Prostate gland (tissue), 2 donors: ENCODE data around the gene CROCC2. TPM values are rescaled to one million over a fixed set of nuclear protein-coding genes. Genes with fewer than 3 reads are reported as not detected.

ENCODE experiments used
- DNase-seq: peaks from one replicate; pipeline ENCODE4 v3.0.0-alpha.2; 2019; ENCODE audit warnings: low spot score
- H3K27ac ChIP-seq, 2 donors: fragments of 200-600 bp; sonication (generic); 2 replicates each; pipeline ENCODE4 v1.5.1; 2017 to 2019
- H3K27me3 ChIP-seq: fragments of 200-600 bp; sonication (generic); replicated peaks from 2 replicates; pipeline ENCODE4 v1.5.1; 2019; ENCODE audit not compliant: insufficient read depth
- H3K36me3 ChIP-seq, 2 donors: fragments of 200-600 bp; sonication (generic); 1 replicate in 1 of 2; 2 replicates in 1 of 2; pipeline versions ENCODE4 v1.5.1 to v1.8.1; 2017 to 2019
- H3K4me1 ChIP-seq: fragments of 200-600 bp; sonication (generic); replicated peaks from 2 replicates; pipeline ENCODE4 v1.5.1; 2019
- H3K4me3 ChIP-seq, 2 donors: fragments of 200-600 bp; sonication (generic); 2 replicates each; pipeline ENCODE4 v1.5.1; 2017 to 2019
- H3K9me3 ChIP-seq: fragments of 200-600 bp; sonication (generic); 2 replicates; pipeline ENCODE4 v1.5.1; 2017
- POLR2A ChIP-seq: fragments of 450-650 bp; IDR thresholded peaks from one replicate; pipeline ENCODE4 v1.6.1; 2016; ENCODE audit warnings: antibody characterized with exemption, mild to moderate bottlenecking
- POLR2AphosphoS5 ChIP-seq: sonication (generic); formaldehyde crosslinking; IDR thresholded peaks from one replicate; pipeline ENCODE4 v1.6.1; 2017; ENCODE audit warnings: antibody characterized with exemption
- WGBS: methylation state at CpG from one replicate; pipeline ENCODE4 v1.1.5; 2018; 5-methylcytosine and 5-hydroxymethylcytosine counted together
- intact Hi-C: fragments of 100-400 bp; cut with DNase I; formaldehyde crosslinking; loops from one replicate; pipeline ENCODE4 v1.14.2; 2022
- total RNA-seq, 2 donors: library from RNA; depleted of rRNA; stranded (reverse); fragments of >200 nt; gene quantifications; one replicate each; pipeline ENCODE4 v1.1.0, GENCODE V29; 2016
- TF ChIP-seq, protein P1 (sequence below), 4 experiments: fragments of 200-600 bp in 2 of 4; fragments of 450-650 bp in 2 of 4; sonication (generic) in 2 of 4; IDR thresholded peaks; 1 replicate in 3 of 4; 2 replicates in 1 of 4; pipeline ENCODE4 v1.5.1; 2016 to 2019; ENCODE audit warnings: antibody characterized with exemption in 4 of 4, mild to moderate bottlenecking in 2 of 4, moderate library complexity in 2 of 4

The CROCC2 gene
- total RNA-seq, 2 donors from 2014 or later = 0.23 TPM; not detected in 1

DNA sequence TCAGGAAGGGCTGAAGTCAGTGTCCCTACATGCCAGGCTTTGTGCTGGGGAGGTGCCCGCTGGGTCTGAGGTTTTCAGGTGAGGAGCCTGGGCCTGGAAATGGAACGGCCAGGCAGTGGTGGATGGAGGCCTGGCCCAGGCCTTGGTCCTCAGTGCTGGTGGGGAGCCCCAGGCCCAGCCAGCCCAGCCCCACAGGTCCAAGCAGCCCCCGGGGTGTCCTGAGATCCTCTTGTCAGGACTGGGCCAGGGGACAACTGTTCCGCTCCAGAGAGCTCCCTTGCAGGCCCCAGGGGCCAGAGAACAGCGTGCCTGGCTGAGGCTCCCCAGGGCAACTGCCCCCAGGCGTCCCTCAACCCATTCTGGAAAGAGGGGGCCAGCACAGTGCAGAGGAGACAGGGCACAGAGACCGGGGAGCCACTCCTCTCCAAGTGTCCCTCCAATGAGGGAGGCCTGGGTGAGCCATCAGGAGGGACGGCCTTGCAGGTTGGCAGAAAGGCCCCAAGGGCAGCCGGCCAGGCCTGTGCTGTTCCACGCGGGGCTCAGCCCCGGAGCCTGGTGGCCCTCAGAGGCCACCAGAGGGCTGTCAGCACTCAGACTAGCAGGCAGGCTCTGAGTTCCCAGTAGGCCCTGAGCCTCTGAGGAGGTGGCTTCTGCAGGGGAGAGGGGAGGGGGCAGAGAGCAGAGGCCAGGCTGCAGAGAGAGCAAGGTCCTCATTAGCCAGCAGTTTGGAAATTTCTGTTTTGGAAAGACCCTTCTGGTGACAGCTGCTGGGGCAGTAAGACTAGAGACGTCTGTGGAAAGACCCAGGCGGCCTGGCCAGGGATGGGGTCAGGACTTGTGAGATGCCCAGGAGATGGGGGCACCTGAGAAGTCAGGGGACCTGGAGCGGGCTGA, 62.8 kb downstream of the CROCC2 start:
- H3K36me3 ChIP-seq = no peaks in the 10 kb centered on the region
- H3K9me3 ChIP-seq = no peaks in the 10 kb centered on the region
- no peaks in the 10 kb centered on the region for H3K4me1 ChIP-seq
- intact Hi-C loops = no loop called here
- no peak overlapping the region for H3K27ac ChIP-seq
- DNase-seq = no peak
- H3K4me3 ChIP-seq = no peak overlapping the region
- H3K27me3 ChIP-seq = no peaks in the 10 kb centered on the region
- TF ChIP-seq, protein P1, sequence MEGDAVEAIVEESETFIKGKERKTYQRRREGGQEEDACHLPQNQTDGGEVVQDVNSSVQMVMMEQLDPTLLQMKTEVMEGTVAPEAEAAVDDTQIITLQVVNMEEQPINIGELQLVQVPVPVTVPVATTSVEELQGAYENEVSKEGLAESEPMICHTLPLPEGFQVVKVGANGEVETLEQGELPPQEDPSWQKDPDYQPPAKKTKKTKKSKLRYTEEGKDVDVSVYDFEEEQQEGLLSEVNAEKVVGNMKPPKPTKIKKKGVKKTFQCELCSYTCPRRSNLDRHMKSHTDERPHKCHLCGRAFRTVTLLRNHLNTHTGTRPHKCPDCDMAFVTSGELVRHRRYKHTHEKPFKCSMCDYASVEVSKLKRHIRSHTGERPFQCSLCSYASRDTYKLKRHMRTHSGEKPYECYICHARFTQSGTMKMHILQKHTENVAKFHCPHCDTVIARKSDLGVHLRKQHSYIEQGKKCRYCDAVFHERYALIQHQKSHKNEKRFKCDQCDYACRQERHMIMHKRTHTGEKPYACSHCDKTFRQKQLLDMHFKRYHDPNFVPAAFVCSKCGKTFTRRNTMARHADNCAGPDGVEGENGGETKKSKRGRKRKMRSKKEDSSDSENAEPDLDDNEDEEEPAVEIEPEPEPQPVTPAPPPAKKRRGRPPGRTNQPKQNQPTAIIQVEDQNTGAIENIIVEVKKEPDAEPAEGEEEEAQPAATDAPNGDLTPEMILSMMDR (IDR thresholded peaks at IDR 0.05) = no peak
- TF ChIP-seq POLR2AphosphoS5 = no peak
- TF ChIP-seq POLR2A = no peak
- WGBS = 64% methylated on average over 15 of the region's 15 CpGs

DNA sequence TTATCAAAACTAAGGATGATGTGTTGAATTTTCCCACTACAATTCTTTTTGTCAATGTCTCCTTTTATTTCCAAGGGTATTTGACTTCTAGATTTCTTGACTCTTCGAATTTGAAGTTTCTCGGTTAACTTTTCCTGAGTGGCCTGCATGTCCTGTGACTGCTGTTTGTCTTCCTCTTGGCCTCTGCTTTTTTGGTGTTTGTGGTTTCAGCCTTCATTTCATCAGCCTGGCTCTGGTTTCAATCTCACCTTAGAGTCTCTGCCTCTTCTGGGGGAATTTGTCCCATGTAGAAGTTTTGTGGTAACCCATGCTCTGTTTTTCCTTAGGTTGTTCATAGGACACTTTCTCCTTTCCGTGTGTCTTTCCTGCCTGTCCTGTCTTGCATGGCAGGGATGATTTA, 64.0 kb downstream of the CROCC2 start:
- Histone ChIP-seq H3K4me3 (no peak overlapping the region), H3K27ac (no peak overlapping the region), H3K4me1 (no peaks in the 10 kb centered on the region), H3K9me3 (no peaks in the 10 kb centered on the region), H3K27me3 (no peaks in the 10 kb centered on the region), H3K36me3 (no peaks in the 10 kb centered on the region)
- 83% methylated on average over 3 of the region's 3 CpGs for WGBS
- TF ChIP-seq, protein P1 (IDR thresholded peaks at IDR 0.05) = no peak
- TF ChIP-seq POLR2A (no peak), POLR2AphosphoS5 (no peak)
- intact Hi-C loops = no loop called here
- no peak for DNase-seq

DNA sequence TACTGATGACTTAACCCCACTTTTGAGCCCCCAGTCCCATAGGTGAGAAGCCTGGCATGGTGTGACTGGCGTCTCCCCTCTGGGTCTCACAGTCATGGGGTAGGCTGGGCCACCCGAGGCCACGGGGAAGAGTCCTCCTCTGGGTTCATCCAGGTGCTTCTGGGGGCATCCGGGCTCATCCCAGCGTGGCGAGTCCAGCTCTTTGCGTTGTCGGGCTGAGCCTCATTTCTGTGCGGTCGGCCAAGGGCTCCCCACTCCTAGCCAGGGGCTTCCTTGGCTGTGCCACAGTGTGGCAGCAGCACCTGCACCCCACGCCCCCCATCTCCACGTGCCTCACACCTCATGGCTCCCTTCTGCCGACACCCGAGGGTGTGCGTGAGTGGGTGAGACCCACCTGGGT, 64.7 kb downstream of the CROCC2 start:
- no peak overlapping the region for H3K27ac ChIP-seq
- no peak for DNase-seq
- intact Hi-C loops = no loop called here
- WGBS = 94% methylated on average over 15 of the region's 15 CpGs
- H3K4me3 ChIP-seq = no peak overlapping the region
- TF ChIP-seq POLR2AphosphoS5 (no peak), POLR2A (no peak)
- TF ChIP-seq, protein P1 (IDR thresholded peaks at IDR 0.05) = no peak
- no peaks in the 10 kb centered on the region for H3K36me3 ChIP-seq
- H3K27me3 ChIP-seq = no peaks in the 10 kb centered on the region
- no peaks in the 10 kb centered on the region for H3K9me3 ChIP-seq
- H3K4me1 ChIP-seq = no peaks in the 10 kb centered on the region

DNA sequence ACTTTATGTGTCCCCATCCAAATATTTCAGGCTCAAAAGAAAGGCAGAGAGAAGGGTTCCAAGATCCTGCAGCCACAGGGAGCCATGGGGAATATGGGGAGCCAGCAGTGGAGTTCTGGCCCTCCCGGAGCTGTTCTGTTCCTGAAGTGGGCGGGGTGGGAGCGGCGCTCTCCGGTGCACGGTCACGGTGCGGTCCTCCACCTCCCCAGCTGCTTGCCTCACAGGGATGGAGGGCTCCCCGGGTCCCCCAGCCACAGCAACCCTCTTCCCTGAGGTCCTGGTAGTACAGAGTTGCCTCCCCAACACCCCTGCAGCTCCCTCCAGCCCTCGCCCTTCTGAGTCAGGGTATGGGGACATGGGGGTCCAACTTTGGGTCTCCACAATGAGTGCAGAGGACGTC, 66.1 kb downstream of the CROCC2 start:
- Histone ChIP-seq H3K36me3 (no peaks in the 10 kb centered on the region), H3K9me3 (no peaks in the 10 kb centered on the region), H3K4me3 (no peak overlapping the region), H3K27me3 (no peaks in the 10 kb centered on the region), H3K27ac (no peak overlapping the region), H3K4me1 (no peaks in the 10 kb centered on the region)
- TF ChIP-seq, protein P1 (IDR thresholded peaks at IDR 0.05) = no peak
- TF ChIP-seq POLR2AphosphoS5 = no peak
- no peak for TF ChIP-seq POLR2A
- DNase-seq = no peak
- intact Hi-C loops = no loop called here
- 69% methylated on average over 11 of the region's 11 CpGs for whole genome bisulfite sequencing
